A673 (cell line): ENCODE results near the gene DNPH1. TPM values are rescaled to one million over a fixed set of nuclear protein-coding genes. Genes with fewer than 3 reads are reported as not detected.
A peak's percentile ranks its signal among the peaks of the same experiment; 100 is the strongest.

Source experiments
- BruUV-seq: library from RNA; stranded (reverse); fragments of 400-500 nt; replicated peaks from 2 replicates; lab custom pipeline; 2021; lab: Mats Ljungman, UMichigan
- CTCF ChIA-PET: fragments of 300-600 bp; sonication (Branson Sonifier 250); formaldehyde crosslinking; loops from one replicate; lab custom pipeline; 2022; ENCODE audit warnings: antibody characterized with exemption; lab: Charles Lee
- POLR2A ChIA-PET: fragments of 300-600 bp; sonication (Branson Sonifier 250); formaldehyde crosslinking; loops from one replicate; lab custom pipeline; 2022; ENCODE audit warnings: antibody characterized with exemption; ENCODE audit not compliant: low non-redundant PET; lab: Charles Lee
- DNase-seq: peaks from one replicate; pipeline ENCODE4 v3.0.0-alpha.2; 2015; ENCODE audit warnings: low spot score
- H3K27ac ChIP-seq: fragments of 200-600 bp; sonication (generic); 2 replicates; pipeline ENCODE4 v1.5.1; 2016; ENCODE audit warnings: mixed run types, low read depth, mild to moderate bottlenecking, mixed read lengths, antibody characterized with exemption, low read length; ENCODE audit not compliant: poor library complexity, severe bottlenecking
- H3K27me3 ChIP-seq: fragments of 200-600 bp; sonication (generic); replicated peaks from 2 replicates; pipeline ENCODE4 v1.6.1; 2017; ENCODE audit warnings: mixed run types, low read depth, mild to moderate bottlenecking, mixed read lengths, antibody characterized with exemption, low read length; ENCODE audit not compliant: insufficient read depth, poor library complexity
- H3K36me3 ChIP-seq: fragments of 200-600 bp; sonication (generic); 2 replicates; pipeline ENCODE4 v1.6.1; 2016; ENCODE audit warnings: mixed run types, mild to moderate bottlenecking, mixed read lengths, antibody characterized with exemption, low read length; ENCODE audit not compliant: insufficient read depth, poor library complexity, severe bottlenecking
- H3K4me1 ChIP-seq: fragments of 200-600 bp; sonication (generic); 2 replicates; pipeline ENCODE4 v1.6.1; 2017; ENCODE audit warnings: mixed run types, mild to moderate bottlenecking, mixed read lengths, antibody characterized with exemption, low read length; ENCODE audit not compliant: insufficient read depth, poor library complexity, severe bottlenecking
- H3K4me3 ChIP-seq: fragments of 200-600 bp; sonication (generic); 2 replicates; pipeline ENCODE4 v1.5.1; 2016; ENCODE audit warnings: low read depth, mixed run types, mild to moderate bottlenecking, mixed read lengths, low read length; ENCODE audit not compliant: poor library complexity, severe bottlenecking
- H3K9me3 ChIP-seq: fragments of 200-600 bp; sonication (generic); 2 replicates; pipeline ENCODE4 v1.6.1; 2016; ENCODE audit warnings: mixed run types, low read depth, mild to moderate bottlenecking, mixed read lengths, antibody characterized with exemption, low read length; ENCODE audit not compliant: poor library complexity, severe bottlenecking
- EZH2 ChIP-seq: fragments of 200-600 bp; sonication (generic); IDR thresholded peaks from 2 replicates; pipeline ENCODE4 v1.6.1; 2017; ENCODE audit warnings: borderline replicate concordance, low read depth, mild to moderate bottlenecking, mixed read lengths, antibody characterized with exemption, low read length; ENCODE audit not compliant: poor library complexity, severe bottlenecking
- intact Hi-C: fragments of 100-400 bp; cut with micrococcal nuclease; formaldehyde crosslinking; loops from one replicate; pipeline ENCODE4 v1.10.0; 2022; ENCODE audit not compliant: unreplicated experiment
- total RNA-seq: library from RNA; stranded (reverse); gene quantifications from 2 replicates; pipeline ENCODE4 v1.2.3, GENCODE V29; 2021
- TF ChIP-seq, protein P1 (sequence below): fragments of 300-800, 200-600 bp; sonication (generic); conservative IDR thresholded peaks from 2 replicates; pipeline ENCODE4 v1.5.1; 2017; ENCODE audit warnings: low read depth, mild to moderate bottlenecking, antibody characterized with exemption, low read length, moderate library complexity, mixed read lengths

Gene DNPH1
- total RNA-seq, 1 experiment from 2014 or later, result 55.1 TPM

DNA sequence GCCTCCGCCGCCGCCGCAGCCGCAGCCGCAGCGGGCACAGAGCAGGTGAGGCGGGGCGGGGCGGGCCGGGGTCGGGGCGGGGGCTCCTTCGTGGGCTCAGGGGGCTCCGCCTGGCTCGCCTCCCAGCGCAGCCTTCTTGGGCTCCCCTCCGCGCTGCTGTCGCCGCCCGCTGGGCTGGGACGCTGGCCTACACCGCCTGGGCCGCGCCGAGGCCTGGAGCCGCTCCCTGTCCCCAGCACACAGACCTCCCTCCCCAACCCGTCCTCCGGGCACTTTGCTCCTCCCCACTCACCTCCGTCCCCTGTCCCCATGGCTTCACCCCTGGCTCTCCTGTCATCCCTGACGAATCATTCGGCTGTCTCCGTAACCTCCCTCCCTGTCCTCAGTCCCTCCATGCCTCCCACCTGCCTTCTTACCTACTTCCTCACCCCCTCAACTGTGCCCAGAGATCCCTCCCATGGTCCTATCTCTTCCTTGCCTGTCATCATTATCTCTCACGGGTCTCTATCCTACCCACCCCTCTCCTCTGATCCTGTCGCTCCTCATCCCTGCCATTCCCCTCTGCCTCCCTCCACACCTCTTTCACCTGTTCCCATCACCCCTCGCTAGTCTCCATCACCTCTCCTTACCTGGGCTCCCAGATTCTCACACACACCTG, 14.5 kb upstream of the DNPH1 start:
- Histone ChIP-seq H3K36me3 (no peaks in the 10 kb centered on the region), H3K9me3 (peaks cover 3% of the 10 kb centered on the region), H3K4me3 (no peak overlapping the region), H3K27me3 (peaks cover 63% of the 10 kb centered on the region), H3K27ac (no peak overlapping the region), H3K4me1 (peaks cover 6% of the 10 kb centered on the region)
- ChIA-PET CTCF (no interaction called here), POLR2A (no interaction called here)
- intact Hi-C loops, result no loop called here
- no TSS peak for BruUV-seq
- TF ChIP-seq, protein P1, sequence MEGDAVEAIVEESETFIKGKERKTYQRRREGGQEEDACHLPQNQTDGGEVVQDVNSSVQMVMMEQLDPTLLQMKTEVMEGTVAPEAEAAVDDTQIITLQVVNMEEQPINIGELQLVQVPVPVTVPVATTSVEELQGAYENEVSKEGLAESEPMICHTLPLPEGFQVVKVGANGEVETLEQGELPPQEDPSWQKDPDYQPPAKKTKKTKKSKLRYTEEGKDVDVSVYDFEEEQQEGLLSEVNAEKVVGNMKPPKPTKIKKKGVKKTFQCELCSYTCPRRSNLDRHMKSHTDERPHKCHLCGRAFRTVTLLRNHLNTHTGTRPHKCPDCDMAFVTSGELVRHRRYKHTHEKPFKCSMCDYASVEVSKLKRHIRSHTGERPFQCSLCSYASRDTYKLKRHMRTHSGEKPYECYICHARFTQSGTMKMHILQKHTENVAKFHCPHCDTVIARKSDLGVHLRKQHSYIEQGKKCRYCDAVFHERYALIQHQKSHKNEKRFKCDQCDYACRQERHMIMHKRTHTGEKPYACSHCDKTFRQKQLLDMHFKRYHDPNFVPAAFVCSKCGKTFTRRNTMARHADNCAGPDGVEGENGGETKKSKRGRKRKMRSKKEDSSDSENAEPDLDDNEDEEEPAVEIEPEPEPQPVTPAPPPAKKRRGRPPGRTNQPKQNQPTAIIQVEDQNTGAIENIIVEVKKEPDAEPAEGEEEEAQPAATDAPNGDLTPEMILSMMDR, result no peak
- peak; percentile 73 for TF ChIP-seq EZH2
- no peak for DNase-seq

DNA sequence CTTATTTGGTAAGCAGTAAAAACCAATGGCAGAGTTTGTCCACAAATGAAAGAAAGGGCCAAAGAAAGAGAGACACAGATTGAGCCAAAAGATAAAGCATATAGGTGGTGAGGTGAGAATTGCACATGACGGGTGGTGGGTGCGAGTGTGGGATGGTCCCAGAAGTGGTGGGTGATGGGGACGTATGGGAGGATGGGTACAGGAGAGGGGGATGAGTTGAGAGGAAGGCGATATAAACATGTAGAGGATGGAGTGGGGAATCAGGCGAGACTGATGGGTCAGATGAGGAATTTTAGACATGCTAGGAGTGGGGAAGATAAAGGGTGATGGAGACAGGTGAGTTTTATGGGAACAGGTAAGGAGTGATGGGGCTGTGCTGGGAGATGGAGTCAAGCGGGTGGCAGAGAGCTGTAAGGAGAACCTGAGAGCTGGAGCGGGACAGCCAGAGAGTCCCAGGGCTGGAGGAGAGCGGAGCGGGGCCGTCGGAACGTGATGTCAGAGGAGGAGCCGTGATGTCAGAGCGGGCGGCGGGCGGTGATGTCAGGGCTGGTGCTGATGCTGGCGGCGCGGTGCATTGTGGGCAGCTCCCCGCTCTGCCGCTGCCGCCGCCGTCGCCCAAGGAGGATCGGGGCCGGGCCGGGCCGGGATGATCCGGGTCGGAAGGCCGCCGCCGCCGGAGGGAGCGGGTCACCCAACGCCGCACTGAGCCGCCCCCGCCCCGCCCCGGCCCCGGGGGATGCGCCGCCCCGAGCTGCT, 13.8 kb upstream of the DNPH1 start, which contains the start of gene TTBK1:
TTBK1 (plus strand) TSS at position 574 of the 756 bp plus-strand sequence. CDS start 3,180 bp downstream, outside the sequence.
- Histone ChIP-seq H3K27ac (no peak within 1 kb of the TSS), H3K4me3 (no peak within 1 kb of the TSS), H3K9me3 (peaks cover 3% of the 10 kb centered on the region), H3K27me3 (peaks cover 63% of the 10 kb centered on the region), H3K36me3 (no peaks in the 10 kb centered on the region), H3K4me1 (peaks cover 6% of the 10 kb centered on the region)
- ChIA-PET POLR2A (no interaction called here), CTCF (no interaction called here)
- DNase-seq, result no peak
- no peak for TF ChIP-seq EZH2
- TF ChIP-seq, protein P1, result no peak
- intact Hi-C loops, result no loop called here
- no TSS peak for BruUV-seq

GRCh38 chr6:43241446-43241845, 12.2 kb upstream of the DNPH1 start:
- H3K27me3 ChIP-seq, result peaks cover 66% of the 10 kb centered on the region
- CTCF ChIA-PET, result no interaction called here
- DNase-seq, result no peak
- POLR2A ChIA-PET, result no interaction called here
- no TSS peak for BruUV-seq
- H3K27ac ChIP-seq, result no peak overlapping the region
- peaks cover 3% of the 10 kb centered on the region for H3K9me3 ChIP-seq
- TF ChIP-seq, protein P1, result no peak
- no peak for TF ChIP-seq EZH2
- intact Hi-C loops, result no loop called here
- H3K36me3 ChIP-seq, result no peaks in the 10 kb centered on the region
- H3K4me3 ChIP-seq, result no peak overlapping the region
- no peaks in the 10 kb centered on the region for H3K4me1 ChIP-seq
